Measurements from ENCODE around the gene SMARCD1.

- TF ChIP-seq CTCF (IDR thresholded peaks at IDR 0.05; ENCODE audit: poor library complexity) (no peak), EZH2phosphoT487 (IDR thresholded peaks at IDR 0.05; ENCODE audit: low read depth, severe bottlenecking, unreplicated experiment) (no peak), EZH2 (IDR thresholded peaks at IDR 0.05; ENCODE audit: borderline replicate concordance) (no peak)
Observed at GRCh38 chr12:50072198-50072907, 12.8 kb upstream of the SMARCD1 start.
